Measurements from ENCODE around the gene CSTPP1. TPM values are rescaled to one million over a fixed set of nuclear protein-coding genes. Genes with fewer than 3 reads are reported as not detected.

CSTPP1 gene
- total RNA-seq, 3 donors from 2014 or later (not counting 1 experiment from before 2014, with no cell fraction given) = 16.2 to 17.8 (median 16.9) TPM

DNA sequence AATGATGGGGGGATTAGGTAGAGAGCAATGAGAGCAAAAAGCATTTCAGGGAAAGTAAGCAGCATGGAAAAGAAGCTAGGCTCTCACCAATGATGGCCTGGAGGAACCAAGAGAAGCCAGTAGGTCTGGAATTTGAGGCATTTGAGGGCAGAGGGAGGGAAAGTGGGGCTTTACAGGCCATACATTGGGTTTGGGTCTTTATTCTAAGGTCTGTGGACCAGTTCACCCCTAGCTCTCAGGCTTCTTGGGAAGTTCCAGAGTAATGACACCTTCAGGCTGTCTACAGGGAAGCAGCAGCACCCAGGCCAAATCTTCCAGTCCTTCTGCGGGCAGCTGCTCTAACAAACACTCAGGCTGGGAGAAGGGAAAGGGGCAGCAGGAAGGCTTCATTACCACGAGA lies 210.7 kb downstream of the CSTPP1 start:
- H3K27me3 Mint-ChIP-seq (ENCODE audit: low read depth in 2 of 2) = no peaks in the 10 kb centered on the region
- no peaks in the 10 kb centered on the region for H3K4me1 Mint-ChIP-seq
- Histone ChIP-seq H3K27me3 (ENCODE audit: control insufficient read depth, insufficient read depth, low read length) (no peaks in the 10 kb centered on the region), H3K27ac (ENCODE audit: low read length) (no peak overlapping the region), H3K4me3 (ENCODE audit: low read length) (no peak overlapping the region), H3K9me3 (ENCODE audit: control insufficient read depth, insufficient read depth, low read length) (no peaks in the 10 kb centered on the region), H3K36me3 (ENCODE audit: control insufficient read depth, insufficient read depth, low read length) (no peaks in the 10 kb centered on the region), H3K4me1 (ENCODE audit: control insufficient read depth, insufficient read depth, low read length) (no peaks in the 10 kb centered on the region)
- TF ChIP-seq CTCF (IDR thresholded peaks at IDR 0.05) = no peak
- no peak overlapping the region for H3K27ac Mint-ChIP-seq
- H3K9me3 Mint-ChIP-seq = no peaks in the 10 kb centered on the region
- 100% methylated on average over 2 of the region's 2 CpGs for WGBS (ENCODE audit: insufficient coverage)
- DNase-seq (no peak), ATAC-seq (no peak)
- H3K4me3 Mint-ChIP-seq = no peak overlapping the region
- H3K36me3 Mint-ChIP-seq = no peaks in the 10 kb centered on the region
- intact Hi-C loops (cut with micrococcal nuclease) = no loop called here

DNA sequence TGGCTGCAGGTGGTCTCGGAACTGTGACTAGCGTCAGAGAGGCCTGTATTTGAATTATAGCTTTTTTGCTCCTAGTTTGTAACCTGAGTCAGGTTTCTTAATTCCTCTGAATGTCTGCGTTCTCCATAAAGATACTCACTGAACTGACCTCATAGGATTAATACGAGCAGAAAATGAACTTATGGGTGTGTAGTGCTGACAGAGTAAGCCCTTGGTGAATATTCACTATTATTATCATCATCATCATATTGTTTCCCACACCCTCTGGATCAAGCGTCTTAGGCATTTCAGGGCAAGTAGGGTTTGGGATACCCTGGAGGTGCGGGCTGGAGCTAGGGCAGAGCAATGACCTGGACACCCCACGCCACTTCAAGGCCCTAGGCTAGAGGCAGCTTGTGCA lies 211.1 kb downstream of the CSTPP1 start:
- no peak for TF ChIP-seq CTCF (IDR thresholded peaks at IDR 0.05)
- no peaks in the 10 kb centered on the region for H3K36me3 ChIP-seq (ENCODE audit: control insufficient read depth, insufficient read depth, low read length)
- H3K27me3 Mint-ChIP-seq (ENCODE audit: low read depth in 2 of 2) = no peaks in the 10 kb centered on the region
- H3K9me3 ChIP-seq (ENCODE audit: control insufficient read depth, insufficient read depth, low read length) = no peaks in the 10 kb centered on the region
- H3K4me1 Mint-ChIP-seq = no peaks in the 10 kb centered on the region
- no peak overlapping the region for H3K4me3 ChIP-seq (ENCODE audit: low read length)
- H3K4me1 ChIP-seq (ENCODE audit: control insufficient read depth, insufficient read depth, low read length) = peaks cover 2% of the 10 kb centered on the region
- H3K4me3 Mint-ChIP-seq = no peak overlapping the region
- DNase-seq (no peak), ATAC-seq (no peak)
- H3K27ac Mint-ChIP-seq = no peak overlapping the region
- intact Hi-C loops (cut with micrococcal nuclease) = no loop called here
- no peaks in the 10 kb centered on the region for H3K9me3 Mint-ChIP-seq
- WGBS (ENCODE audit: insufficient coverage) = 88% methylated on average over 5 of the region's 7 CpGs
- no peaks in the 10 kb centered on the region for H3K27me3 ChIP-seq (ENCODE audit: control insufficient read depth, insufficient read depth, low read length)
- no peaks in the 10 kb centered on the region for H3K36me3 Mint-ChIP-seq
- no peak overlapping the region for H3K27ac ChIP-seq (ENCODE audit: low read length)

DNA sequence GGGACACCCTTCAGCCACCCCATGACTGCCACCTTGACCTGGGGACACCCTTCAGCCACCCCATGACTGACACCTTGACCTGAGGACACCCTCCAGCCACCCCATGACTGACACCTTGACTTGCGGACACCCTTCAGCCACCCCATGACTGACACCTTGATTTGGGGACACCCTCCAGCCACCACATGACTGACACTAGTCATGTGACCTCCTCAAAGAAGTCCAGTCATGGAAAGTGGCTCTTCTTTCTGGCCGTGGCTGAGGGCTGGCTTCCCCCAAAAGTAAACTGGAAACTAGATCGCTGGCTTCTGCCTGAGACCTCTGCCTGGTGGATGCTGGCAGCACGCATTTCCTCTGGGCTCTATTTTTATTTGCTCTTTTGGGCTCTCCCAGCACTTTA lies 211.7 kb downstream of the CSTPP1 start:
- no peaks in the 10 kb centered on the region for H3K36me3 Mint-ChIP-seq
- H3K9me3 Mint-ChIP-seq = no peaks in the 10 kb centered on the region
- no peaks in the 10 kb centered on the region for H3K27me3 Mint-ChIP-seq (ENCODE audit: low read depth in 2 of 2)
- WGBS (ENCODE audit: insufficient coverage) = 88% methylated on average over 4 of the region's 4 CpGs
- no peak for ATAC-seq
- H3K4me3 ChIP-seq (ENCODE audit: low read length) = no peak overlapping the region
- H3K36me3 ChIP-seq (ENCODE audit: control insufficient read depth, insufficient read depth, low read length) = no peaks in the 10 kb centered on the region
- no peak overlapping the region for H3K4me3 Mint-ChIP-seq
- no peaks in the 10 kb centered on the region for H3K9me3 ChIP-seq (ENCODE audit: control insufficient read depth, insufficient read depth, low read length)
- peaks cover 5% of the 10 kb centered on the region in 2 donors for H3K4me1 Mint-ChIP-seq
- DNase-seq = no peak
- no peak overlapping the region for H3K27ac Mint-ChIP-seq
- intact Hi-C loops (cut with micrococcal nuclease) = no loop called here
- no peaks in the 10 kb centered on the region for H3K27me3 ChIP-seq (ENCODE audit: control insufficient read depth, insufficient read depth, low read length)
- no peak overlapping the region for H3K27ac ChIP-seq (ENCODE audit: low read length)
- H3K4me1 ChIP-seq (ENCODE audit: control insufficient read depth, insufficient read depth, low read length) = peaks cover 4% of the 10 kb centered on the region
- TF ChIP-seq CTCF (IDR thresholded peaks at IDR 0.05) = no peak

DNA sequence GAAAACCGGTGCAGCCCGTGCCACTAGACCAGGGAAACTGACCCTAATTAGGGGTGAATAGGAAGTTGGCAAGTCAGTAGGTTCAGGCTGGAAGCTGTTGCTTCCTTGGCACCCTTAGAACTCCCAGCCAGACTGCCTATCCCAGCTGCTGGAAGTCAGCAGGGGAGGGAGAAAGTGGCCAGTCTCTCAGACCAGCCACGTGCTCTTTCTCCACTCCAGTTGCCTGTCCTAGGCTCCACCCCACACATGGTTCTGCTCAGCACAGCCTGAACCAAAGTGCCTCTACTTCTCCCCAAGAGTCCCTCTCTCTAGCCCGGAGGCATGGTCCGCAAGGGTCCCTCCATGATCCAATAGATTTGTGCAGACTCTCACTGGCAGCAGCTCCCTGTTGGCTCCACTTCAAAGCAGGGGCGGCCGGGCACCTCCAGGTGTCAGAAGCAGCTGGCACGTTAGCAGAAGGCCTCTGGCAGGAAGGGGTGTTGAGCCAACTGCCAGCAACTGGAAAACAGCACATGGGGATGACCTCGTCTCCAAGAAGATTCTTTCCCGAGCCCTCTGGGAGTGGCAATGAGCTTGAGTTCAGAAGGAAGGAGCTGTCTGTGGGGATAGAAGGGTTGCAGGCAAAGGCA lies 212.5 kb downstream of the CSTPP1 start:
- Mint-ChIP-seq H3K36me3 (no peaks in the 10 kb centered on the region), H3K27me3 (ENCODE audit: low read depth in 2 of 2) (no peaks in the 10 kb centered on the region), H3K9me3 (no peaks in the 10 kb centered on the region), H3K4me3 (no peak overlapping the region), H3K27ac (no peak overlapping the region), H3K4me1 (peaks cover 9 to 10% of the 10 kb centered on the region in 2 donors)
- Histone ChIP-seq H3K4me3 (ENCODE audit: low read length) (no peak overlapping the region), H3K27ac (ENCODE audit: low read length) (no peak overlapping the region), H3K36me3 (ENCODE audit: control insufficient read depth, insufficient read depth, low read length) (no peaks in the 10 kb centered on the region), H3K4me1 (ENCODE audit: control insufficient read depth, insufficient read depth, low read length) (peaks cover 11% of the 10 kb centered on the region), H3K27me3 (ENCODE audit: control insufficient read depth, insufficient read depth, low read length) (no peaks in the 10 kb centered on the region), H3K9me3 (ENCODE audit: control insufficient read depth, insufficient read depth, low read length) (no peaks in the 10 kb centered on the region)
- DNase-seq (no peak), ATAC-seq (no peak)
- intact Hi-C loops (cut with micrococcal nuclease) = no loop called here
- WGBS (ENCODE audit: insufficient coverage) = 94% methylated on average over 10 of the region's 10 CpGs
- TF ChIP-seq CTCF (IDR thresholded peaks at IDR 0.05) = no peak
